GM10847 (cell line): Measurements from ENCODE around the gene SH3RF3.

ENCODE experiments used
- POLR2A ChIP-seq: IDR thresholded peaks from 2 replicates; pipeline ENCODE4 v1.6.1; 2011; ENCODE audit not compliant: insufficient read length; ENCODE audit errors: extremely low read depth

The SH3RF3 gene

DNA sequence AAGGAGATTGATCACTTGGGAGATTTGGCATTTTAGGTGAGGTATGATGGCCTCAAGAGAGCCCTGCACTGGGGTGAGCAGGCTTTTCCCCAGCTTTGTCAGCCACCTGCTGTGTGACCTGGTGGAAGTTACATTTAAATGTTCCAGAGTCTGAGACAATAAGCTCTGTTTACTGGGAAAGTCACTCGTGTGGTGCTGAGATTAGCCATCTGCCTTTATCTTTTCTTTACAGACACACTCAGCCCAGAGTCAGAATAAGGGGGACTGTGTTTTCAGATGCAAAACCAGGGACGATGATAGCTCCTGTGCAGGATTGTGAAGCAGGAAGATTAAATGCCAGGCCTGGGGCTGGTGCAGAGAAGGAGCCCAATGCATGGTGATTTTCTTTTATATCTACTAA, 47.9 kb downstream of the SH3RF3 start:
- TF ChIP-seq POLR2A = no peak

GRCh38 chr2:109177635-109178034, 48.6 kb downstream of the SH3RF3 start:
- no peak for TF ChIP-seq POLR2A

- no peak for TF ChIP-seq POLR2A
Measured at GRCh38 chr2:109178968-109179367, 50.0 kb downstream of the SH3RF3 start.

DNA sequence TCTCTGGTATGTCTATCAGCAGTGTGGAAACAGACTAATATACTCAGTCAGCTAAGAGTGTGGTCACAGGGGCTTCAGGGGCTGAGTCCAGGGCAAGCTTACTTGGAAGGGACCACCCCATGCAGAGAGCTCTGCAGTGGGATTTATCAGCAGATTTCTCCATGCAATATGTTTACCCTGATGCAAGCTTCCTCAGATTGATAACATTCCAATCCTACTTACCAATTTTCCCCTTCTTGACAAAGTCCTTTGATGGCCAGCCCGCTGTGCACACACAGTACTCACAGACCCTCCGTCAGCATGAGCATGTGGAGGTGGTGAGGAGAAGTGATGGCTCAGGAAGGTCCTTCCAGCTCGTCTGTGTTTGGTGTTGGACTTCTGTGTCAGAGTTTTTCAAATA, 51.8 kb downstream of the SH3RF3 start:
- TF ChIP-seq POLR2A = no peak

GRCh38 chr2:109182426-109182825, 53.4 kb downstream of the SH3RF3 start:
- no peak for TF ChIP-seq POLR2A

DNA sequence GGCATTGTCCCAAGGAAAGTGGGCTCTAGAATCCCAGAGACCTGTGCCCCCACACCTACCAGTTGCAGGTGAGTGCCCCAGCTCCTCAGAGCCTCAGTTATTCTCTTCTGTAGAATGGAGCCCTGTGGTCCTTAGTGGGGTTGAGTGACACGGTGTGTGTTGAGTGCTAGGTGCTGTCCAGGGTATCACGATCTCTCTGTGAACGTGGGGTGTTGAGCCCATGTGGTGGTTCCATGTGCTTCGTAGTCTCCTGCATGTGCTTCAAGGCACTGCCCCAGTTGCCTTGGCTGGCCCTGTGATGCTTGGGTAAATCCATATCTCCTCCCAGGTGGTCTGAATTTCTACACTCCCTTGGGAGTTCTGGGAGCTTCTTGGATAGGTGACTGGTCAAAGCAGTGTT, 54.9 kb downstream of the SH3RF3 start:
- TF ChIP-seq POLR2A = no peak

- TF ChIP-seq POLR2A = no peak
Measured at GRCh38 chr2:109184368-109184767, 55.4 kb downstream of the SH3RF3 start.

- TF ChIP-seq POLR2A = no peak
Measured at GRCh38 chr2:109185338-109185737, 56.3 kb downstream of the SH3RF3 start.

DNA sequence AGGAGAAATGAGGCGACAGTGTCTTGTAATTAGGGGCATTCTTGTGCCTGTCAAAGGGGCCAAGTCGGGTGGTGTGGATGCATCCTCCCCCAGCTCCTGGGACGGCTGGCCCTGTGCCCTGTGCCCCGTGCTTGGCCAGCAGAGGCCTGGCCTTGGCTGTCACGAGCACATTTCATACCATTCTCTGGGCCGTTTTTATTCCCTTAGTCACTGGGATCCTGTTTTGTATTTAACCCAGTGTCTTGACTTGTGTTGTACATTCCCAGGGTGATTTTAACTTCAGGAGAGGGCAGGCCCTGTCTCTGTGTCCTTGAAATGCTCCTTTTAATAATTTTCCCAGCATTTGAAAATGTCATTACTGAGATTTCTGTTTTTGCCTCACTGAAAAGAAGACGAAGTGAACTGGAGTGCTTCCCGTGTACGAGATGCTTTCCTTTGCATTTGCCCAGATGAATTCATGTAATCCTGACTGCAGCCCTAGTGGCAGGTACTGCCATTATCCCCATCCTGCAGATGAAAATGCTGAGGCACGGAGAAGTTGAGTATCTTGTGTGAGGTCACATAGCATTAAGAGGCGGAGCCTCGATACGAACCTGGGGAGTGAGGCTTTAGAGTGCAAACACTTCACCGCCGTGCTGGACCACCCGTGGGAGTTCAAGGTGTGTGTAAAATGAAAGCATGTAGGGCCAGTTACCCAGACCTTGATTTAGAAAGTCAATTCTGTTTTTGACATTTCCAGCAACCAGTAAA, 57.0 kb downstream of the SH3RF3 start:
- TF ChIP-seq POLR2A = no peak

- no peak for TF ChIP-seq POLR2A
Measured at GRCh38 chr2:109186656-109187250, 57.7 kb downstream of the SH3RF3 start.

- no peak for TF ChIP-seq POLR2A
Measured at GRCh38 chr2:109187711-109188495, 58.9 kb downstream of the SH3RF3 start.

GRCh38 chr2:109188496-109188890, 59.5 kb downstream of the SH3RF3 start:
- TF ChIP-seq POLR2A = no peak

DNA sequence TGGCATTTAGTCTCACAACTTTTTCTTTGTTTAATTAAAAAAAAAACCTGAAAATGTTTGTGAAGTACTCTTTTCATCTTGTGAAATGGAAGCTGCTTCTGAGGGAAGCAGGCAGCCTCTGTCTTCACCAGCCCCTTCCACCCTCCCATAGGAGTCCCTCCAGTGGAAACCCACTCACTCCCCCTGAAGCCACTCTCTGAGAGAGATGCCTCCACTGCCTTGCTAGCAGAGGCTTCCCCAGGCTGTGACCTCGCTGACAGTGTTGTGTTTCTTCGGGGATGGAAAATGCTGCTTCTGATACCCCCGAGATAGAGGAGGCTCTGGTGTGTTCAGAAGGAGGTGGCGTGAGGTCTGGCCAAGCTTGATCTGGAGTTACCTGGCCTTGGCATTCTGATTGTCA, 59.9 kb downstream of the SH3RF3 start:
- no peak for TF ChIP-seq POLR2A

- TF ChIP-seq POLR2A = no peak
Measured at GRCh38 chr2:109189751-109190150, 60.7 kb downstream of the SH3RF3 start.

- TF ChIP-seq POLR2A = no peak
Measured at GRCh38 chr2:109193807-109194619, 65.0 kb downstream of the SH3RF3 start.
